Immature natural killer cell (primary cell): Measurements from ENCODE around the gene RMDN2. TPM values are rescaled to one million over a fixed set of nuclear protein-coding genes. Genes with fewer than 3 reads are reported as not detected.

Source experiments
- DNase-seq, 3 donors: peaks; one replicate each; pipeline ENCODE4 v3.0.0; 2022; ENCODE audit warnings: mixed read lengths in 1 of 3
- H3K27ac Mint-ChIP-seq, 6 donors: one replicate each; pipeline ENCODE4 v1.8.0; 2020; ENCODE audit warnings: mixed read lengths in 6 of 6, mild to moderate bottlenecking in 5 of 6, inconsistent platforms in 4 of 6, moderate library complexity in 3 of 6
- H3K27me3 Mint-ChIP-seq, 3 donors: one replicate each; pipeline ENCODE4 v1.8.0; 2020 to 2021; ENCODE audit warnings: low read depth in 3 of 3, mild to moderate bottlenecking in 3 of 3, mixed read lengths in 3 of 3, moderate library complexity in 3 of 3, inconsistent platforms in 1 of 3
- H3K36me3 Mint-ChIP-seq, 3 donors: one replicate each; pipeline ENCODE4 v1.8.0; 2020; ENCODE audit warnings: mixed read lengths in 3 of 3, inconsistent platforms in 2 of 3, mild to moderate bottlenecking in 2 of 3
- H3K4me1 Mint-ChIP-seq, 2 donors: one replicate each; pipeline ENCODE4 v1.8.0; 2020; ENCODE audit warnings: inconsistent platforms in 2 of 2, mild to moderate bottlenecking in 2 of 2, mixed read lengths in 2 of 2, moderate library complexity in 1 of 2
- H3K4me3 Mint-ChIP-seq, 5 donors: one replicate each; pipeline ENCODE4 v1.8.0; 2020; ENCODE audit warnings: mild to moderate bottlenecking in 5 of 5, mixed read lengths in 5 of 5, inconsistent platforms in 3 of 5, moderate library complexity in 3 of 5
- H3K9me3 Mint-ChIP-seq, 6 donors: one replicate each; pipeline ENCODE4 v1.8.0; 2020; ENCODE audit warnings: mild to moderate bottlenecking in 6 of 6, mixed read lengths in 6 of 6, inconsistent platforms in 4 of 6, moderate library complexity in 3 of 6
- polyA plus RNA-seq, 3 donors: library from polyadenylated mRNA; unstranded; fragments of 300-500 nt; fragmentation: Illumina TruSeq; gene quantifications; one replicate each; pipeline ENCODE4 v1.2.3, GENCODE V29; 2021

Gene RMDN2
- polyA plus RNA-seq, 3 donors from 2014 or later: 4.4 to 7.7 (median 6.3) TPM

- Mint-ChIP-seq H3K27me3 (peaks cover 0 to 2% (median 0%) of the 10 kb centered on the region in 3 donors), H3K4me3 (no peak overlapping the region), H3K4me1 (peaks cover 0 to 5% of the 10 kb centered on the region in 2 donors), H3K9me3 (peaks cover 0 to 5% (median 1%) of the 10 kb centered on the region in 6 donors), H3K27ac (no peak overlapping the region), H3K36me3 (peaks cover 10 to 16% (median 15%) of the 10 kb centered on the region in 3 donors)
- DNase-seq: no peak
Measured at GRCh38 chr2:37969731-37970130, 44.6 kb downstream of the RMDN2 start.

GRCh38 chr2:37971971-37972370, 46.9 kb downstream of the RMDN2 start:
- Mint-ChIP-seq H3K36me3 (peaks cover 3 to 5% (median 4%) of the 10 kb centered on the region in 3 donors), H3K27me3 (no peaks in the 10 kb centered on the region), H3K4me3 (no peak overlapping the region), H3K9me3 (no peaks in the 10 kb centered on the region), H3K27ac (no peak overlapping the region), H3K4me1 (peaks cover 19 to 22% of the 10 kb centered on the region in 2 donors)
- no peak for DNase-seq

- Mint-ChIP-seq H3K9me3 (no peaks in the 10 kb centered on the region), H3K27ac (peak overlapping the region in 1 of 6 donors; percentile 4), H3K27me3 (peaks cover 0 to 2% (median 0%) of the 10 kb centered on the region in 3 donors)
Measured at GRCh38 chr2:37973615-37974353, 48.7 kb downstream of the RMDN2 start.

DNA sequence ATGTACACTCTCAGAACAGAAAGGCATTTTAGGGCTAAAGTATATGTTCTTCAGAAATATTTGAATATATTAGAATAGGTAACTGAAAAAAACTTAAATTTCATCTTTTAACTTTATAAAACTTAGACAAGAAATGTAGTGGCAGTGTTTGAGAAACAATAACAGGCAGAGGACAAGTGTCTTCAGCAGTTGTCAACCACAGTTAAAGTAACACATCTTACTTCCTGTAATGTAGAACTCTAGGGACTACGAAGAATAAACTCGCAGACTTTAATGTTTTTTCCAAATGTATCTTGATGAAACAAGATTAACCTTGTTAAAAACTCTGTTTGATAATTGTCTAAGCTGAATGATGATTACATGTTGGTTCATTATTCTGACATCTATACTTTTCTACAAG, 50.7 kb downstream of the RMDN2 start:
- H3K27me3 Mint-ChIP-seq: peaks cover 0 to 2% (median 0%) of the 10 kb centered on the region in 3 donors
- H3K4me3 Mint-ChIP-seq: peak overlapping the region; percentile 58 to 79 (median 72)
- H3K9me3 Mint-ChIP-seq: no peaks in the 10 kb centered on the region
- H3K4me1 Mint-ChIP-seq: peaks cover 19 to 22% of the 10 kb centered on the region in 2 donors
- H3K27ac Mint-ChIP-seq: peak overlapping the region; percentile 21 to 82 (median 70)
- peak; percentile 2 to 21 (median 14) for DNase-seq
- H3K36me3 Mint-ChIP-seq: no peaks in the 10 kb centered on the region

More at GRCh38 chr2:37973615-37974353, 48.7 kb downstream of the RMDN2 start:
- no peak for DNase-seq
- H3K36me3 Mint-ChIP-seq: no peaks in the 10 kb centered on the region
- H3K4me3 Mint-ChIP-seq: no peak overlapping the region
- peaks cover 19 to 22% of the 10 kb centered on the region in 2 donors for H3K4me1 Mint-ChIP-seq

DNA sequence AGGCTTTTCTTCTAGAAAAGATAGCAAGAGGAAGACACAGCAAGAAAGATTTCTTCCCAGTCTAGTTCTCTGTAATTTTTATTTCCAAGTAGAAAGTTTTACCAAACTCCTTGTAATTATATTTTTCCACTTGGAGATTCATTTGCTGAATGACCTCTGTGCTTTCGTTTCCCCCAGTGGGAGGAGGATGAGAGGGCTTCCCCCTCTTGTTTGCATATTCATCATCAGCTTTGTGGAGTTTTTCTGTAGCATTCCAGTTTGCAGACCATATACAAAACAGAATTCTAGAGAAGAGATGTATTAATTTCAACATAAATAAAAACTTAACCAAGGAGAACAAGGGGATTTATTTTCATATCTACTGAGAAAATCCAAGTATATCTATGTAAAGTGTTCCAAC, 51.3 kb downstream of the RMDN2 start:
- no peaks in the 10 kb centered on the region for H3K36me3 Mint-ChIP-seq
- peaks cover 19 to 22% of the 10 kb centered on the region in 2 donors for H3K4me1 Mint-ChIP-seq
- peaks cover 0 to 2% (median 0%) of the 10 kb centered on the region in 3 donors for H3K27me3 Mint-ChIP-seq
- H3K9me3 Mint-ChIP-seq: no peaks in the 10 kb centered on the region
- H3K27ac Mint-ChIP-seq: peak overlapping the region; percentile 21 to 82 (median 70)
- DNase-seq: no peak
- peak overlapping the region; percentile 58 to 79 (median 72) for H3K4me3 Mint-ChIP-seq

DNA sequence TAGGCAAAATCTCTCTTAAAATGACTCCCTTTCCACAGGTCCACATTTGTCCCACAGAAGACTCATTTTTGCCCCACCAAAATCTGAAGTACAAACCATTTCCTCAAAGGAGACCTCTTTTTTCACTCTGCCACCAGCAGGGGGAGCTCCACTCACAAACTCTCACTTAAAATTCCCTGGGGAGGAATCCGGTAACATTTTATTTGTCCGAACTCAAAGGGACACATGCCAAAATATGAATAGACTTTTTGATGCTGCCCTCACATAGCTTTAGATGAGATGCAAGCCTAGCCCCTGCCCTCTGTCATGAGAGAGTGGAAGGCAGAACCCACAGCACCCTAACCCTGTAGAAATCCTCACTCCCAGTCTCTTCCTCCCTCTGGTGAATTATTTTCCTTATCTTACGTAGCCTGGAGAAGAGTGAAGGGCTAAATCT, 57.1 kb downstream of the RMDN2 start:
- Mint-ChIP-seq H3K4me1 (peaks cover 6 to 7% of the 10 kb centered on the region in 2 donors), H3K9me3 (no peaks in the 10 kb centered on the region), H3K36me3 (peaks cover 0 to 3% (median 0%) of the 10 kb centered on the region in 3 donors), H3K27ac (peak overlapping the region in 1 of 6 donors; percentile 6), H3K27me3 (peaks cover 0 to 4% (median 2%) of the 10 kb centered on the region in 3 donors), H3K4me3 (no peak overlapping the region)
- peak; percentile 37 to 52 (median 50) for DNase-seq

DNA sequence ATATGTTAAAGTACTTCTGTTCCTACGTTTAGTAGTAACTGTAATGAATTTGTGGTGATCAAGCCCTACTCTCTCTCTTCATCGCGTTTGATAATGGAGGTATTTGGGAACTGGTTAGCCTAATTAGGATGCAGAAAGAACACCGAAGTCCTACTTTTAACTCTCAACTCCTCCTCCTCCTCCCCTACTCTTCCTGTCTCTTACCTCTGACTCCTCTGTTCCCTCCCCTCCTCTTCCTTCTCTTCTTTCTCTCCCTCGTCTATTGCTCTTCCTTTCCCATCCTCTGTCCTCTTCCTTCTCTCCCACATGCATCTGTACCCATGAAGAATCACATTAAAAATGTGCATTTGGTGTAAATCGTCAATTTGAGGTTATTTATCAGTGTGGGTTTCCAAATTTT, 57.8 kb downstream of the RMDN2 start:
- DNase-seq: no peak
- peaks cover 0 to 6% (median 0%) of the 10 kb centered on the region in 3 donors for H3K36me3 Mint-ChIP-seq
- H3K4me3 Mint-ChIP-seq: no peak overlapping the region
- no peak overlapping the region for H3K27ac Mint-ChIP-seq
- no peaks in the 10 kb centered on the region for H3K9me3 Mint-ChIP-seq
- peaks cover 6 to 7% of the 10 kb centered on the region in 2 donors for H3K4me1 Mint-ChIP-seq
- H3K27me3 Mint-ChIP-seq: peaks cover 0 to 4% (median 2%) of the 10 kb centered on the region in 3 donors

DNA sequence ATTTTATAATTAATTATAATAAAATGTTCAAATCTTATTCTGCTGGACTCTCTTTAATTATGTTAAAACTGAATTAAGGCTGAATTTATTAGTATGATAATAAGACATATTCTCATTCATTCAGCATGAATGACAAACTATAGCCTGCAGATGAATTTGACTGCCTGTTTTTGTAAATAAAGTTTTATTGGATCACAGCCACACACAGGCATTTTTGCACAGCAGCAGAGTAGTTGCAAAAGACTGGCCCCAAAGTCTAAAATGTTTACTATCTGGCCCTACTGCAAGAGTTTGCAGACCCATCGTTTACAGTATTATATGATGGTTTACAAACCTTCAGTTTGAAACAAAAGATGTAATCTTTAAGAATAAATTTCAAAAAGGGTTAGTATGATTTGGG, 58.6 kb downstream of the RMDN2 start:
- Mint-ChIP-seq H3K27me3 (peaks cover 0 to 2% (median 2%) of the 10 kb centered on the region in 3 donors), H3K36me3 (peaks cover 0 to 6% (median 0%) of the 10 kb centered on the region in 3 donors), H3K27ac (no peak overlapping the region), H3K9me3 (no peaks in the 10 kb centered on the region), H3K4me3 (no peak overlapping the region), H3K4me1 (peaks cover 6 to 7% of the 10 kb centered on the region in 2 donors)
- DNase-seq: no peak

DNA sequence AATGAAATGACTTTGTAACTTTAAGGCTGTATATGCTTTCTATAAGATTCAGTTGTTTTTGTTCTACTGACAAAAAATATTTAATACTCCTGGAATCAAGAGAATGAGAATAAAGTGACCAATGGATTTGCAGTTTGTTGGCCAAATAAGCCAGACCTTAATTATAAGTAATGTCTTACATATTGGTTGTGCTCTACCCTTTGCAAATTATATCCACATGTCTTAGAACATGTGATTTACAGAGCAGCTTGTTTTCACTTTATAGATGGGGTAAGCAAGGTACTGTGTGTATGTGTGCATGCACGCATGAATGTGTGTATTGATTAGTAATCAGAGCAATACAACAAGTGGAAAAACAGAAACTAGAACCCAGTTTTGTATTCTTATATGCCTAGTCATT, 59.1 kb downstream of the RMDN2 start:
- Mint-ChIP-seq H3K27ac (no peak overlapping the region), H3K4me3 (no peak overlapping the region), H3K4me1 (peaks cover 6 to 7% of the 10 kb centered on the region in 2 donors), H3K9me3 (no peaks in the 10 kb centered on the region), H3K27me3 (peaks cover 0 to 2% (median 2%) of the 10 kb centered on the region in 3 donors), H3K36me3 (peaks cover 0 to 6% (median 4%) of the 10 kb centered on the region in 3 donors)
- DNase-seq: no peak

DNA sequence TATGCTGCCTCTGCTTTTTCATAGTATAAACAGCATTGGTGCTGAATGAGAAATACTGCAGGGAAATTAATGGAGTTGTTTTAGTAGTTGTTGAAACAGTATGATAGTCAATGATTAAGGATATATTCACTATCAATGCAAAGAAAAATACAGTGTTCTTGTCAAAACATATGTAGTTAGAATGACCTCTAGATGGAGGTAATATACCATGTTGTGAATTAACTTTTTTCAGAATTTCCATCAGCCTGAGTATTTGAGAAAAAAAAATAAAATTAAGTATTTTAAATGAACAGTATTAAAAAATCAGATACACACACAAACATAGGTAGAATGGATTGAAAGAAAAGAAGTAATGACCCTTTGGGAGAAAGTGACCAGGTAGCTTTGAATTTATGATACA, 59.5 kb downstream of the RMDN2 start:
- Mint-ChIP-seq H3K36me3 (peaks cover 0 to 6% (median 5%) of the 10 kb centered on the region in 3 donors), H3K4me1 (peaks cover 6 to 7% of the 10 kb centered on the region in 2 donors), H3K27me3 (peaks cover 0 to 2% (median 2%) of the 10 kb centered on the region in 3 donors), H3K4me3 (no peak overlapping the region), H3K27ac (no peak overlapping the region), H3K9me3 (no peaks in the 10 kb centered on the region)
- DNase-seq: no peak

DNA sequence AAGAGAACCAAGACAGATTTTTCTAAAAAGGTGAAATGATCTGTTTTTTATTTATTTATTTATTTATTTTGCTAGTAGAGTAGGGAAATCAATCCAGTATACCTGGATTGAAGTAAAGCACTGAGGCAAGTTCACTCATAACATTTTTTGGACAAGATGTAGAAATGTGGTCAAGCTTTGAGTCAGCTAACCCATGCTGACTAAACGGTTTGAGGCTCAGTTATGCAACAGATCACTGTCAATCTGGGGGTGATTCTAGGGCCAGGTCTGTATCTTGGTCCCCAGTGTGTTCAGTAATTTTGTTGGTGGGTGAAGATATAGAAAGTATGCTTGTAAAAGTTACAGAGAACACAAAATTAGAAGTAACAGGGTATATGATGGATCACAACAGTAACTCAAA, 60.2 kb downstream of the RMDN2 start:
- Mint-ChIP-seq H3K27me3 (peaks cover 0 to 2% (median 2%) of the 10 kb centered on the region in 3 donors), H3K36me3 (peaks cover 0 to 6% (median 5%) of the 10 kb centered on the region in 3 donors), H3K27ac (no peak overlapping the region), H3K9me3 (no peaks in the 10 kb centered on the region), H3K4me3 (no peak overlapping the region), H3K4me1 (peaks cover 6 to 7% of the 10 kb centered on the region in 2 donors)
- DNase-seq: no peak

DNA sequence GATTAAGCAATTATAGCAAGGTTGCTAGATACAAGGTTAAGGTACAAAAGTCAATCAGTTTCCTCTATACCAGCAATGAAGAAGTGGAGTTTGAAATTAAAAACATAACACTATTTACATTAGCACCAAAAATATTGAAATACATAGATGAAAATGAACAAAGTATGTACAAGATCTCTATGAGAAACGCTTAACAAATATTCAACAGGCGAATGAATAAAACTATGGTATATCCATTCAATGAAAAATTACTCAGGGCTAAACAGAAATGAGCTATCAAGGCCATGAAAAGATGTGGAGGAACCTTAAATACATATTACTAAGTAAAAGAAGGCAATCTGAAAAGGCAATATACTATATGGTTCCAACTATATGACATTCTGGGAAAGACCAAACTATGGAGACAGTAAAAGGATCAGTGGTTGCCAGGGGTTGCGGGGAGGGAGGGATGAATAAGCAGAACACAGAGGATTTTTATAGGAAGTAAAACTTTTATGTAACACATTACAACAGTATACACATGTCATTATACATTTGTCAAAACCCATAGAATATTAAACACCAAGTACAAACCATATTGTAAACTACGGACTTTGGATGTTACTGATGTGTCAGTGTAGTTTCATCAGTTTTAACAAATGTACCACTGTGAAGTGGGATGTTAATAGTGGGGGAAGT, 62.1 kb downstream of the RMDN2 start:
- Mint-ChIP-seq H3K4me1 (peaks cover 2% of the 10 kb centered on the region in 2 donors), H3K9me3 (no peaks in the 10 kb centered on the region), H3K27ac (no peak overlapping the region), H3K27me3 (peaks cover 0 to 2% (median 0%) of the 10 kb centered on the region in 3 donors), H3K4me3 (no peak overlapping the region), H3K36me3 (peaks cover 3 to 13% (median 10%) of the 10 kb centered on the region in 3 donors)
- no peak for DNase-seq

DNA sequence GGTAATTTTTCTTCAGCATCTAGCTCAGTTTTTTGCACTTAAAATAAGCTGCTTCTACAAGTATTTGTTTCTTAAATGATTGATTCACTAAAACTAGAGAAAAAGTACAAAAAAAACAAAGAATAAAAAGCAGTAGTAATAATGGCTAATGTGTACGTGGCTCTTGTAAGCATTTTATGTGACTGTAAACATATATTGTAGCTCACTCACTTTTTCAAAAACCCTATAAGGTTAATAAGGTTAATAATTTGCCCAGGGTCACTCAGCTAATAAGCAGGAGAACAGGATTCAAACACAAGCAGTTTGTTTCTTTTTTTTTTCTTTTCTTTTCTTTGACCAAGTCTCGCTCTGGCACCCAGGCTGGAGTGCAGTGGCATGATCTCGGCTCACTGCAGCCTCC, 67.5 kb downstream of the RMDN2 start:
- H3K4me1 Mint-ChIP-seq: no peaks in the 10 kb centered on the region
- H3K4me3 Mint-ChIP-seq: no peak overlapping the region
- peaks cover 3 to 19% (median 16%) of the 10 kb centered on the region in 3 donors for H3K36me3 Mint-ChIP-seq
- peaks cover 0 to 2% (median 0%) of the 10 kb centered on the region in 3 donors for H3K27me3 Mint-ChIP-seq
- H3K27ac Mint-ChIP-seq: no peak overlapping the region
- DNase-seq: no peak
- no peaks in the 10 kb centered on the region for H3K9me3 Mint-ChIP-seq

- Mint-ChIP-seq H3K4me3 (no peak overlapping the region), H3K36me3 (peaks cover 3 to 21% (median 19%) of the 10 kb centered on the region in 3 donors), H3K27ac (no peak overlapping the region), H3K27me3 (peaks cover 0 to 2% (median 0%) of the 10 kb centered on the region in 3 donors), H3K9me3 (no peaks in the 10 kb centered on the region), H3K4me1 (no peaks in the 10 kb centered on the region)
- DNase-seq: no peak
Measured at GRCh38 chr2:37993143-37993542, 68.1 kb downstream of the RMDN2 start.
